Upper lobe of left lung (tissue), 6 donors: Measurements from ENCODE around the gene PTPRN2. TPM values are rescaled to one million over a fixed set of nuclear protein-coding genes. Genes with fewer than 3 reads are reported as not detected.
A peak's percentile ranks its signal among the peaks of the same experiment; 100 is the strongest.

Experiments used
- ATAC-seq, 2 donors: fragments of 200-7000 bp; cut with Tn5 transposase; one replicate each; pipeline ENCODE4 v1.9.1; 2022; ENCODE audit warnings: mild to moderate bottlenecking in 2 of 2, moderate library complexity in 2 of 2; ENCODE audit not compliant: low FRiP score in 2 of 2
- DNase-seq, 2 donors: peaks; one replicate each; pipeline ENCODE4 v3.0.0-alpha.2; 2019 to 2020
- H3K27ac ChIP-seq, 4 donors: fragments of 200-600 bp; sonication (generic); one replicate each; pipeline ENCODE4 v1.5.1; 2016 to 2019
- H3K27me3 ChIP-seq, 4 donors: fragments of 200-600 bp; sonication (generic); one replicate each; pipeline ENCODE4 v1.5.1; 2017 to 2019
- H3K36me3 ChIP-seq, 4 donors: fragments of 200-600 bp; sonication (generic); one replicate each; pipeline ENCODE4 v1.5.1; 2016 to 2019
- H3K4me1 ChIP-seq, 4 donors: fragments of 200-600 bp; sonication (generic); one replicate each; pipeline ENCODE4 v1.5.1; 2018 to 2019
- H3K4me3 ChIP-seq, 4 donors: fragments of 200-600 bp; sonication (generic); one replicate each; pipeline ENCODE4 v1.5.1; 2017 to 2019; ENCODE audit warnings: mild to moderate bottlenecking in 2 of 4, moderate library complexity in 1 of 4
- H3K9me3 ChIP-seq, 4 donors: fragments of 200-600 bp; sonication (generic); one replicate each; pipeline ENCODE4 v1.5.1; 2018 to 2019
- EP300 ChIP-seq, 4 donors: sonication (generic); formaldehyde crosslinking; IDR thresholded peaks; one replicate each; pipeline ENCODE4 v1.5.1; 2017; ENCODE audit warnings: antibody characterized with exemption in 4 of 4, control low read depth in 2 of 4
- POLR2A ChIP-seq, 4 donors: fragments of 450-650 bp; IDR thresholded peaks; one replicate each; pipeline ENCODE4 v1.5.1; 2016 to 2017; ENCODE audit warnings: antibody characterized with exemption in 4 of 4, mild to moderate bottlenecking in 2 of 4
- POLR2AphosphoS5 ChIP-seq, 2 donors: sonication (generic); formaldehyde crosslinking; IDR thresholded peaks; one replicate each; pipeline ENCODE4 v1.5.1; 2017; ENCODE audit warnings: antibody characterized with exemption in 2 of 2
- WGBS, 2 donors: methylation state at CpG; one replicate each; pipeline ENCODE4 v1.1.5; 2017 to 2018; 5-methylcytosine and 5-hydroxymethylcytosine counted together
- total RNA-seq, 6 donors: library from RNA; depleted of rRNA in 4 of 6; stranded (reverse); fragments of >200 nt in 4 of 6; gene quantifications; one replicate each; pipeline versions ENCODE4 v1.1.0 to v1.2.1, GENCODE V29; 2016 to 2021
- TF ChIP-seq, protein P1 (sequence below), 6 experiments: fragments of 450-650 bp in 4 of 6; fragments of 200-600 bp in 2 of 6; sonication (generic) in 2 of 6; IDR thresholded peaks; one replicate each; pipeline ENCODE4 v1.5.1; 2016 to 2019; ENCODE audit warnings: antibody characterized with exemption in 6 of 6
- donor health status: DM: no; HTN: no; CAD: no; lungs with moderate emphysema.
- donor health status: DM: no; HTN: yes; CAD: no; lungs with severe emphysema.

Gene PTPRN2
- total RNA-seq, 6 donors from 2014 or later, result 3.3 to 7.9 (median 5.2) TPM

DNA sequence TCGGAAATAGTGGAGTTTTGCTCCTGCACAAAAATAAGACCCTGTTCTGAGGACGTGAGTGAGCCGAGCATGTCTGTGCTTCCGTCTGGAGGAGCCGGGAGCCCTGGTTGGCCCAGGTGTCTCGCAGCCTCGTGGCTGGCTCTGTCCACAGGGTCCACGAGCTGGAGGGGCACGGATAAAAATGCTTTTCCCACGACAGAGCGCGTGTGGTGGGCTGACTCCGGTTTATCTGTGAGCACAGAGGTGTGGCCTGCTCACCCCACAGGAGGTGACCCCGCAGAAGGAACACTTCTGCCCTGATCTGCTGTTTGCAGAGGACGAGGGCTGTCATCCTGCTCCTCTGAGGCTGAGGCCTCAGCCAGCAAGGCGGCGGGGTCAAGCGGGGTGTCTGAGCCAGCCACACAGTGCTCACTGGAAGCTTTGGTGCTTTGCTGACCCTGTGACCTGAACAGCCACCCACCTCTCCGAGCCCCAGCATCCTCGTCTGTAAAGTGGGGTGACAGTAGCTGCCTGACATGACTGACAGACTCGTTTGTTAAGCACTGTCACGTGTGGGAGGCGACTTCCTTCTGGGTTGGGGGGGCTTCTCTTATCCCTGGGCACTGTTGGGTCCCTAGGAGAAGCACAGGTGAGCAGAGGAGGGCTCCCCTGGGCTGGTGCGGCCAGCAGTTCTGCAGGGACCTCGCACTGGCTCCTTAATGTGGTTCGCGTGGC lies 1088.3 kb downstream of the PTPRN2 start:
- H3K4me3 ChIP-seq, result no peak overlapping the region
- DNase-seq (peak in 1 of 2 donors; percentile 56), ATAC-seq (peak in 1 of 2 donors; percentile 27)
- H3K4me1 ChIP-seq, result peaks cover 0 to 9% (median 5%) of the 10 kb centered on the region in 4 donors
- TF ChIP-seq POLR2AphosphoS5 (IDR thresholded peaks at IDR 0.05) (no peak), EP300 (IDR thresholded peaks at IDR 0.05) (no peak), POLR2A (IDR thresholded peaks at IDR 0.05) (no peak)
- TF ChIP-seq, protein P1, sequence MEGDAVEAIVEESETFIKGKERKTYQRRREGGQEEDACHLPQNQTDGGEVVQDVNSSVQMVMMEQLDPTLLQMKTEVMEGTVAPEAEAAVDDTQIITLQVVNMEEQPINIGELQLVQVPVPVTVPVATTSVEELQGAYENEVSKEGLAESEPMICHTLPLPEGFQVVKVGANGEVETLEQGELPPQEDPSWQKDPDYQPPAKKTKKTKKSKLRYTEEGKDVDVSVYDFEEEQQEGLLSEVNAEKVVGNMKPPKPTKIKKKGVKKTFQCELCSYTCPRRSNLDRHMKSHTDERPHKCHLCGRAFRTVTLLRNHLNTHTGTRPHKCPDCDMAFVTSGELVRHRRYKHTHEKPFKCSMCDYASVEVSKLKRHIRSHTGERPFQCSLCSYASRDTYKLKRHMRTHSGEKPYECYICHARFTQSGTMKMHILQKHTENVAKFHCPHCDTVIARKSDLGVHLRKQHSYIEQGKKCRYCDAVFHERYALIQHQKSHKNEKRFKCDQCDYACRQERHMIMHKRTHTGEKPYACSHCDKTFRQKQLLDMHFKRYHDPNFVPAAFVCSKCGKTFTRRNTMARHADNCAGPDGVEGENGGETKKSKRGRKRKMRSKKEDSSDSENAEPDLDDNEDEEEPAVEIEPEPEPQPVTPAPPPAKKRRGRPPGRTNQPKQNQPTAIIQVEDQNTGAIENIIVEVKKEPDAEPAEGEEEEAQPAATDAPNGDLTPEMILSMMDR (IDR thresholded peaks at IDR 0.05), result no peak
- no peaks in the 10 kb centered on the region for H3K27me3 ChIP-seq
- H3K27ac ChIP-seq, result no peak overlapping the region
- H3K36me3 ChIP-seq, result no peaks in the 10 kb centered on the region
- H3K9me3 ChIP-seq, result no peaks in the 10 kb centered on the region
- WGBS, 2 donors, result 81 to 88% methylated on average over 21 to 27 of the region's 27 CpGs

DNA sequence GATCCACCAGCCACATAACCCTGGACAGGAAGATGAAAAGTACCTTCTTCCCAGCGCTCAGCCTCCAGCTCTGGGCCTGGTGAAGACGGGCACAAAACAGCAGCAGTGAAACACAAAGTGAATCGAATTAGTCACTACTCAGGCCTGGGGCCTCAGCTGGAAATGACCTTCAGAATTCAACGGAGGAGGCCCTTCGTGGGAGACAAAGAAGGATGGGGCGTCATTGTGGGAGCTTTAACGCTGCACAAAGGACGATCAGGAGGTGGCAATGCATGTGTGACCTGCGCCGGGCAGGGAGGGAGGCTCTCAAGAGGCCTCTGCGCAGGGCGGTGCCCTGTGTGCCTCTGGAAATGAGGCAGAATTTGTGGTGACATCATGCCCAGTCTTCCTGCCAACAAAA lies 1089.0 kb downstream of the PTPRN2 start:
- Histone ChIP-seq H3K36me3 (no peaks in the 10 kb centered on the region), H3K27ac (no peak overlapping the region), H3K27me3 (no peaks in the 10 kb centered on the region), H3K4me1 (peaks cover 0 to 9% (median 5%) of the 10 kb centered on the region in 4 donors), H3K4me3 (no peak overlapping the region), H3K9me3 (no peaks in the 10 kb centered on the region)
- DNase-seq, result no peak
- ATAC-seq, result no peak
- TF ChIP-seq EP300 (IDR thresholded peaks at IDR 0.05), result no peak
- WGBS, 2 donors, result 72 to 83% methylated on average over 11 to 12 of the region's 12 CpGs

- TF ChIP-seq, protein P1 (IDR thresholded peaks at IDR 0.05), result no peak
- no peak for TF ChIP-seq EP300 (IDR thresholded peaks at IDR 0.05)
- no peak for TF ChIP-seq POLR2A (IDR thresholded peaks at IDR 0.05)
- TF ChIP-seq POLR2AphosphoS5 (IDR thresholded peaks at IDR 0.05), result no peak
These were observed 1089.6 kb downstream of the PTPRN2 start for GRCh38 chr7:157497744-157498651.

DNA sequence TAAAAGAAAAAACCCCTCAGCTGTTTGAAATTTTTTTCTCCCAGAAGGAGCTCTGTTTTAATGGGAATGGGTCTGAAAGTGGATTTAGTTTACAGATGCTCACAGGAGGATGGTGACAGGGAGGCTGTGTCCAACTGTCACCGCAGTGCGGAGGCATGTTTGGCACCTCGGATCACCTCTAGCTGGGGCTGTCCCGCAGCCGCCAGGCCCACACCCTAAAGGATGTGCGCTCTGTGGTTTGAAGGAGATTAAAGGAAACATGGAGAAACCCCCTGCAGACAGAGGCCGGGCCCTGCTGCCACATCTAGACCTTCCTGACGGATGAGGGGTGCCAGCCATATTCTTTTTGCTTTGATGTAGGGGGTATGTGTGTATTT lies 1090.3 kb downstream of the PTPRN2 start:
- ATAC-seq (no peak), DNase-seq (peak in 1 of 2 donors; percentile 31)
- H3K27me3 ChIP-seq, result no peaks in the 10 kb centered on the region
- no peaks in the 10 kb centered on the region for H3K36me3 ChIP-seq
- H3K4me1 ChIP-seq, result peaks cover 0 to 3% (median 1%) of the 10 kb centered on the region in 4 donors
- no peak overlapping the region for H3K27ac ChIP-seq
- 84% methylated on average over 8 of the region's 8 CpGs for WGBS, 2 donors
- TF ChIP-seq, protein P1 (IDR thresholded peaks at IDR 0.05), result no peak
- TF ChIP-seq POLR2A (IDR thresholded peaks at IDR 0.05) (no peak), EP300 (IDR thresholded peaks at IDR 0.05) (no peak), POLR2AphosphoS5 (IDR thresholded peaks at IDR 0.05) (no peak)
- H3K4me3 ChIP-seq, result no peak overlapping the region
- H3K9me3 ChIP-seq, result no peaks in the 10 kb centered on the region

More at GRCh38 chr7:157497744-157498651, 1089.6 kb downstream of the PTPRN2 start:
- no peaks in the 10 kb centered on the region for H3K9me3 ChIP-seq
- DNase-seq (peak in 1 of 2 donors; percentile 53), ATAC-seq (no peak)
- H3K4me1 ChIP-seq, result peaks cover 0 to 9% (median 4%) of the 10 kb centered on the region in 4 donors
- no peaks in the 10 kb centered on the region for H3K27me3 ChIP-seq
- H3K27ac ChIP-seq, result no peak overlapping the region
- WGBS, 2 donors, result 74 to 78% methylated on average over 18 to 33 of the region's 33 CpGs
- no peaks in the 10 kb centered on the region for H3K36me3 ChIP-seq
- no peak overlapping the region for H3K4me3 ChIP-seq
